Parathyroid adenoma (tissue), 2 donors: ENCODE results near the gene SORCS2.

Experiments used
- H2AFZ ChIP-seq: fragments of 300-600 bp; sonication (generic); one replicate; pipeline ENCODE4 v1.7.0; 2017; ENCODE audit warnings: antibody characterized with exemption, mild to moderate bottlenecking
- H3K27ac ChIP-seq: fragments of 300-600 bp; sonication (generic); one replicate; pipeline ENCODE4 v1.7.0; 2017
- H3K27me3 ChIP-seq: fragments of 300-600 bp; sonication (generic); one replicate; pipeline ENCODE4 v1.7.0; 2017; ENCODE audit warnings: low read length; ENCODE audit not compliant: control insufficient read depth, insufficient read depth
- H3K36me3 ChIP-seq: fragments of 300-600 bp; sonication (generic); one replicate; pipeline ENCODE4 v1.7.0; 2017; ENCODE audit warnings: low read length; ENCODE audit not compliant: control insufficient read depth, insufficient read depth
- H3K4me1 ChIP-seq: fragments of 300-600 bp; sonication (generic); one replicate; pipeline ENCODE4 v1.7.0; 2017; ENCODE audit warnings: control low read depth
- H3K4me2 ChIP-seq: fragments of 300-600 bp; sonication (generic); one replicate; pipeline ENCODE4 v1.7.0; 2017; ENCODE audit warnings: low read length
- H3K4me3 ChIP-seq: fragments of 300-600 bp; sonication (generic); one replicate; pipeline ENCODE4 v1.7.0; 2017; ENCODE audit warnings: low read depth, low read length
- H3K79me2 ChIP-seq: fragments of 300-600 bp; sonication (generic); one replicate; pipeline ENCODE4 v1.7.0; 2017; ENCODE audit warnings: control low read depth
- H3K9ac ChIP-seq: fragments of 300-600 bp; sonication (generic); one replicate; pipeline ENCODE4 v1.7.0; 2017; ENCODE audit warnings: mild to moderate bottlenecking
- H3K9me3 ChIP-seq: fragments of 300-600 bp; sonication (generic); one replicate; pipeline ENCODE4 v1.7.0; 2017; ENCODE audit warnings: low read length; ENCODE audit not compliant: control insufficient read depth
- CTCF ChIP-seq: fragments of 300-600 bp; sonication (generic); IDR thresholded peaks from one replicate; pipeline ENCODE4 v1.7.0; 2017; ENCODE audit warnings: antibody characterized with exemption, mild to moderate bottlenecking
- donor health status: primary hyperparathyroidism.

The SORCS2 gene

GRCh38 chr4:7666744-7667143 lies 474.4 kb downstream of the SORCS2 start:
- Histone ChIP-seq H3K79me2 (no peaks in the 10 kb centered on the region), H2AFZ (no peak overlapping the region), H3K36me3 (no peaks in the 10 kb centered on the region), H3K4me1 (no peaks in the 10 kb centered on the region), H3K9ac (no peak overlapping the region), H3K4me3 (no peak overlapping the region), H3K27me3 (no peaks in the 10 kb centered on the region), H3K9me3 (no peaks in the 10 kb centered on the region), H3K27ac (no peak overlapping the region), H3K4me2 (no peak overlapping the region)
- no peak for TF ChIP-seq CTCF

GRCh38 chr4:7668271-7668670 lies 475.9 kb downstream of the SORCS2 start:
- Histone ChIP-seq H3K36me3 (no peaks in the 10 kb centered on the region), H3K4me2 (no peak overlapping the region), H3K4me1 (no peaks in the 10 kb centered on the region), H3K27ac (no peak overlapping the region), H3K9ac (no peak overlapping the region), H2AFZ (no peak overlapping the region), H3K4me3 (no peak overlapping the region), H3K27me3 (no peaks in the 10 kb centered on the region), H3K9me3 (no peaks in the 10 kb centered on the region), H3K79me2 (no peaks in the 10 kb centered on the region)
- TF ChIP-seq CTCF = no peak

- Histone ChIP-seq H3K4me1 (no peaks in the 10 kb centered on the region), H3K9me3 (no peaks in the 10 kb centered on the region), H3K27me3 (no peaks in the 10 kb centered on the region), H2AFZ (no peak overlapping the region), H3K79me2 (no peaks in the 10 kb centered on the region), H3K36me3 (no peaks in the 10 kb centered on the region), H3K4me3 (no peak overlapping the region), H3K27ac (no peak overlapping the region), H3K4me2 (no peak overlapping the region), H3K9ac (no peak overlapping the region)
- no peak for TF ChIP-seq CTCF
These were observed 476.5 kb downstream of the SORCS2 start for GRCh38 chr4:7668826-7669225.

GRCh38 chr4:7672601-7673000 lies 480.3 kb downstream of the SORCS2 start:
- H2AFZ ChIP-seq = no peak overlapping the region
- no peaks in the 10 kb centered on the region for H3K9me3 ChIP-seq
- H3K4me2 ChIP-seq = no peak overlapping the region
- TF ChIP-seq CTCF = no peak
- H3K27ac ChIP-seq = no peak overlapping the region
- no peaks in the 10 kb centered on the region for H3K36me3 ChIP-seq
- H3K79me2 ChIP-seq = no peaks in the 10 kb centered on the region
- H3K9ac ChIP-seq = no peak overlapping the region
- no peaks in the 10 kb centered on the region for H3K27me3 ChIP-seq
- H3K4me1 ChIP-seq = no peaks in the 10 kb centered on the region
- H3K4me3 ChIP-seq = no peak overlapping the region

- no peak overlapping the region for H2AFZ ChIP-seq
- no peak overlapping the region for H3K9ac ChIP-seq
- no peaks in the 10 kb centered on the region for H3K4me1 ChIP-seq
- H3K36me3 ChIP-seq = no peaks in the 10 kb centered on the region
- no peaks in the 10 kb centered on the region for H3K9me3 ChIP-seq
- H3K27ac ChIP-seq = no peak overlapping the region
- H3K79me2 ChIP-seq = no peaks in the 10 kb centered on the region
- no peak overlapping the region for H3K4me2 ChIP-seq
- no peak overlapping the region for H3K4me3 ChIP-seq
- TF ChIP-seq CTCF = no peak
- H3K27me3 ChIP-seq = no peaks in the 10 kb centered on the region
These were observed 480.8 kb downstream of the SORCS2 start for GRCh38 chr4:7673121-7673520.
